ENCODE data around the gene PCBP1.
"Not testable (repeated sequence)": the region's sequence is repeated elsewhere in the genome, so short reads cannot be mapped to it uniquely, and the experiment has no call there.

The PCBP1 gene

DNA sequence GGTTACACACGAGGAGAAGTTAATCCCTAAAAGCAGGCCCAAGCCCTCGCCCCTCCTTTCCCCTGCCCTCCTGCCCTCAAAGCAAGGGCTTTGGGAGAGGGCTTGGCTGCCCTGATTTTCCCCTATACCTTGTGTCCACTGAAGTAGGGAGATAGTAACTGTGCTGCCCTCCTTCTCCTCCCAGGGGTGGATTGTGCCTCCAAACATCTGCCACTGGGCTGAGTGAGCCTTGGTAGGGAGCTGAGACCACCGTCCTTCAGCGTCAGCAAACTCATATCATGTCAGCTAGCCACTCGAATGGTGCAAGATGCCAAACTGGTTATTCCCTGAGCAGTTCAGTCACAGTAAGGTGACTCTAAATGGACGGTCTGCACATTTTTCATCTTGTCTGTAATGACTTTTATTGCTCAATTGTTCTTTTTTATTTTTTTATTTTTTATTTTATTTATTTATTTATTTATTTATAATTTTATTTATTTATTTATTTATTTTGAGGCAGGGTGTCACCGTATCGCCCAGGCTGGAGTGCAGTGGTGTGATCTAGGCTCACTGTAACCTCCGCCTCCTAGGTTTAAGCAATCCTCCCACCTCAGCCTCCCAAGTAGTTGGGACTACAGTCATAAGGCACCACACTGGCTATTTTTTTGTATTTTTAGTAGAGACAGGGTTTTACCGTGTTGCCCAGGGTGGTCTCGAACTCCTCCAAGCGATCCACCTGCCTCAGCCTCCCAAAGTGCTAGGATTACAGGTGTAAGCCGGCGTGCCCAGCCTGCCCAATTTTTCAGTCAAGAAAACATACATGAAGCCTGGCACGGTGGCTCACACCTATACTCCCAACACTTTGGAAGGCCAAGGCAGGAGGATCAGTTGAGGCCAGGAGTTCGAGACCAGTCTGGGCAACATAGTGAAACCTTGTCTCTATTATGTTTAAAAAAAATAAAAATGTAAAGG lies 8.7 kb downstream of the PCBP1 start:
- in situ Hi-C loops (cut with MboI; ENCODE audit: low sequenced_read_pairs), result no loop called here

DNA sequence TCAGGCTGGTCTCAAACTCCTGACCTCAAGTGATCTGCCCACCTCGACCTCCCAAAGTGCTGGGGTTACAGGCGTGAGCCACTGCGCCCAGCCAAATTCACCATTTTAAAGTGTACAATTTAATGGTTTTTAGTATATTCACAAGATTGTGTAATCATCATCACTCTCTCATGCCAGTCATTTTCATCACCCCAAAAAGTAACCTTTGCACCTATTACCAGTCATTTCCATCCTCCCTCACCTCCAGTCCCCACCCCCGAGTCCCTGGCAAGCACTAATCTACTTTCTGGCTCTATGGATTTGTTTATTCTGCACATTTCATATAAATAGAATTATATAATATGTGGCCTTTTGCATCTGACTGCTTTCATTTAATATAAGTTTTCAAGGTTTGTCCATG lies 10.8 kb downstream of the PCBP1 start:
- in situ Hi-C loops (cut with MboI; ENCODE audit: low sequenced_read_pairs), result no loop called here

DNA sequence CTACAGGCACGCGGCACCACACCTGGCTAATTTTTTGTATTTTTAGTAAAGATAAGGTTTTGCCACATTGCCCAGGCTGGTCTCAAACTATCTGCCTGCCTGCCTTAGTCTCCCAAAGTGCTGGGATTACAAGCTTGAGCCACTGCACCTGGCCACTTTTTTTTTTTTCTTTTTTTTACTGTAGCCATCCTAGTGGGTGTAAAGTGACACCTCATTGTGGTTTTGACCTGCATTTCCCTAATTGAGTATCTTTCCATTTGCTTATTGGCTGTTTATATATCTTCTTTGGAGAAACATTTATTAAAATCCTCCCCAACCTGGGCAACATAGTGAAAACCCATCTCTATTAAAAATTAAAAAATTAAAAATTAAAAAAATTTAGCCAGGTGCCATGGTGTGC lies 12.0 kb downstream of the PCBP1 start:
- in situ Hi-C loops (cut with MboI; ENCODE audit: low sequenced_read_pairs), result no loop called here

DNA sequence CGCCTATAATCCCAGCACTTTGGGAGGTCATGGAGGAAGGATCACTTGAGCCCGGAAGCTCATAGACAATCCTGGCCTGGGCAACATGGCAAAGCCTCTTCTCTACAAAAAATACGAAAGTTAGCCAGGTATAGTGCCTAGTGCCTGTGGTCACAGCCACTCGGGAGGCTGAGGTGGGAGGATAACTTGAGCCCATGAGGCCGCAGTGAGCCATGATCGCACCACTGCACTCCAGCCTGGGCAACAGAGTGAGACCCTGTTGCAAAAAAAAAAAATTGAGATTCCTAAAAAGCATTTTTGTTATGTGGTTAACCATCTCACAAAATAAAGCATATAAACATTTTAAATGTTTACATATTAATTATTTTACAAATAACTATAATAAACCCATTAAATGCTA lies 13.9 kb downstream of the PCBP1 start:
- in situ Hi-C loops (cut with MboI; ENCODE audit: low sequenced_read_pairs), result no loop called here

DNA sequence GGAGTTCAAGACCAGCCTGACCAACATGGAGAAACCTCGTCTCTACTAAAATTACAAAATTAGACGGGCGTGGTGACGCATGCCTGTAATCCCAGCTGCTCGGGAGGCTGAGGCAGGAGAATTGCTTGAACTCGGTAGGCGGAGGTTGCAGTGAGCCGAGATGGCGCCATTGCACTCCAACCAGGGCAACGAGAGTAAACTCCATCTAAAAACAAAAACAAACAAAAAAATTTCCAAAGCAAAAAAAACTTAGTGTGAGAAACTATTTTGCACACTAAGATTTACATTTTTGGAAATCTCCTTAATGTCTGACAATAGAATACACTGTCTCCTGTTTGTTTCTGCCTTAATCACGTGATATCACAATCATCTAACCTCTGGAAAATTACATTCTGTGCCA lies 14.4 kb downstream of the PCBP1 start:
- in situ Hi-C loops (cut with MboI; ENCODE audit: low sequenced_read_pairs), result not testable (repeated sequence)

DNA sequence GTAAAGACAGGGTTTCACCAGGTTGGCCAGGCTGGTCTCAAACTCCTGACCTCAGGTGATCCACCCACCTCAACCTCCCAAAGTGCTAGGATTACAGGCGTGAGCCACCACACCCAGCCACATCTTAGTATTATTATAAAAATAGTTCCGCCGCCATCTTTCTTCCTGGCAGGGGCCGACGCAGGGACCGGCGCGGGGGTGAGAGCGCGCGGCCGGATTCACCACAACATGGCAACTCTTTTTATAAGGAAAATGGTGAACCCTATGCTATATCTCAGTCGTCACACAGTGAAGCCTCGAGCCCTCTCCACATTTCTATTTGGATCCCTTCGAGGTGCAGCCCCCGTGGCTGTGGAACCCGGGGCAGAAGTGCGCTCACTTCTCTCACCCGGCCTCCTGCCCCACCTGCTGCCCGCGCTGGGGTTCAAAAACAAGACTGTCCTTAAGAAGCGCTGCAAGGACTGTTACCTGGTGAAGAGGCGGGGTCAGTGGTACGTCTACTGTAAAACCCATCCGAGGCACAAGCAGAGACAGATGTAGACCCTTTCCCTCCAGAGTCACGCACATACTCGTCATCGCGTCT lies 15.1 kb downstream of the PCBP1 start:
- in situ Hi-C loops (cut with MboI; ENCODE audit: low sequenced_read_pairs), result not testable (repeated sequence)

DNA sequence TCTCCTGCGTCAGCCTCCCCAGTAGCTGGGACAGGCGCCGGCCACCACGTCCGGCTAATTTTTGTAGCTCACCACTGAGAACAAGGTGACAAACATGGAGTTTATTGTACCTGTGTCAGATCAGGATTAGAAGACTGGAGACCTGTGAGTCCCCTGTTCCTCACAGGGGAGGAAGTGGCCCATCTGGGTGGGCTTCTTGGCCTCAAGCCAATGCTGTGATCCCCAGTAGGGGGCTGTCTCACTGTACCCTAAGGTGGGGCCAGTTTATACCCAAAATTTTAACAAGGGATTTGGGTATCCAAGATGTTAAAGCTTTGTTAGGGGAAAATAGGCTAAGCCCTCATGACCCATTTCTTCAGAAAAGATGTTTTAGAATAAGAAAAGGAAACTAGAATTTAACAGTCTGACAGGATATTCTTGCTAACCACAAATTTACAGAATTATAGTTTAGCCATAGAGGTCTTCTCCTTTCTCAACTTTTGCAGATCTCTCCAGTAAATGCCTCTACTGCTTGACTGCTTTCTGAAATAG lies 16.3 kb downstream of the PCBP1 start:
- in situ Hi-C loops (cut with MboI; ENCODE audit: low sequenced_read_pairs), result no loop called here

DNA sequence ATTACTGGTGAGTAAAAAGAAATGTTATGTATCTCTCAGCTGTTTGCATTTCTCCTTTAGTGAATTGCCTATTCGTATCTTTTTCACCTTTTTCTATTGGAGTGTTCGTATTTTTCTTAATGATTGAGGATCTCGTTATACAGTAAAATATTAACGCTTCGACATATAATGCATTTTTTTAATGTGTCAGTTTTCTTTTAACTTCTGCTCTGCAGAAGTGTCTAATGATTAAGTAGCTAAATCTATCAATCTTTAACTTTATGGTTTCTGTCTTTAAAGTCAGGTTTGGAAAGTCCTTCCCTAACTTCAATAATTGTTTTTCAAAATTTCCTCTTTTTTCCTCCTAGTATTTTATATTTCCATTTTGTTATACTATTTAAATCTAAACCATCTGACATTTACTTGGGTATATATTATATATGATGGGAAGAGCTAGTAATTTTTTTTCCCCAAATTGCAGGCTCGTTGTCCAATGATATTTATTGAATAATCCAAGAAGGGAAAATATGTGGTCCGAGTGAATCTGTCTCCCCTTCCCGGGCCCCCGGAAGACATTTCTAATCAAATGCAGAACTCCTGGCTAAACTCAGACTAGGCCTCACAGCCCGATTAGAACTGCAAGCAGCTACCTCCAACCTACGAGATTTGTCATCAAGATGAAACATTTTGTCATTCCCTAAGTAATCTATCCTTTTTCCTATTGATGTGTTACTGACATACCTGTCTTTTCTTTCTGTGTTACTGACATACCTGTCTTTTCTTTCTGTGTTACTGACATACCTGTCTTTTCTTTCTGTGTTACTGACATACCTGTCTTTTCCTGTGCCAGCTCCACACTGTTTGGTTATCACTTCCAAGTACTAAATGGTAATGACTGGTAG lies 17.2 kb downstream of the PCBP1 start:
- in situ Hi-C loops (cut with MboI; ENCODE audit: low sequenced_read_pairs), result no loop called here

DNA sequence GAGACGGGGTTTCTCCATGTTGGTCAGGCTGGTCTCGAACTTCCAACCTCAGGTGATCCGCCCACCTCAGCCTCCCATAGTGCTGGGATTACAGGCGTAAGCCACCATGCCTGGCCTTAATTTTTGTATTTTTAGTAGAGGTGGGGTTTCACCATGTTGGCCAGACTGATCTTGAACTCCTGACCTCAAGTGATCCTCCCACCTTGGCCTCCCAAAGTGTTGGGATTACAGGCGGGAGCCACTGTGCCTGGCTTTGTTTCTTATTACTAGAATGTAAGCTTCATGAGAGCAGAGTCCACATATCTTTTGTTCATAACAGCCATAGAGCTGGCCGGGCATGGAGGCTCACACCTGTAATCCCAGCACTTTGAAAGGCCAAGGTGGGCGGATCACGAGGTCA lies 18.9 kb downstream of the PCBP1 start:
- in situ Hi-C loops (cut with MboI; ENCODE audit: low sequenced_read_pairs), result not testable (repeated sequence)

DNA sequence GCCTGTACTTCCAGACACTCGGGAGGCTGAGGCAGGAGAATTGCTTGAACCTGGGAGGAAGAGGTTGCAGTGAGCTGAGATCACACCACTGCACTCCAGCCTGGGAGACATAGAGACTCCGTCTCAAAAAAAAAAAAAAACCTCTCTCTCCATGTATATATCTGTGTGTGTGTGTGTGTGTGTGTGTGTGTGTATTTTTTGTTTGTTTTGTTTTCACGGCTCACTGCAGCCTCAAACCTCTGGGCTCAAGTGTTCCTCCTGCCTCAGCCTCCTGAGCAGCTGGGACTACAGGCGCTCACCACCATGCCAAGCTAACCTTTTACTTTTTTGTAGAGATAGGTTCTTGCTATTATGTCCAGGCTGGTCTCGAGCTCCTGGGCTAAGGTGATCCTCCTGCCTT lies 23.1 kb downstream of the PCBP1 start:
- in situ Hi-C loops (cut with MboI; ENCODE audit: low sequenced_read_pairs), result not testable (repeated sequence)

DNA sequence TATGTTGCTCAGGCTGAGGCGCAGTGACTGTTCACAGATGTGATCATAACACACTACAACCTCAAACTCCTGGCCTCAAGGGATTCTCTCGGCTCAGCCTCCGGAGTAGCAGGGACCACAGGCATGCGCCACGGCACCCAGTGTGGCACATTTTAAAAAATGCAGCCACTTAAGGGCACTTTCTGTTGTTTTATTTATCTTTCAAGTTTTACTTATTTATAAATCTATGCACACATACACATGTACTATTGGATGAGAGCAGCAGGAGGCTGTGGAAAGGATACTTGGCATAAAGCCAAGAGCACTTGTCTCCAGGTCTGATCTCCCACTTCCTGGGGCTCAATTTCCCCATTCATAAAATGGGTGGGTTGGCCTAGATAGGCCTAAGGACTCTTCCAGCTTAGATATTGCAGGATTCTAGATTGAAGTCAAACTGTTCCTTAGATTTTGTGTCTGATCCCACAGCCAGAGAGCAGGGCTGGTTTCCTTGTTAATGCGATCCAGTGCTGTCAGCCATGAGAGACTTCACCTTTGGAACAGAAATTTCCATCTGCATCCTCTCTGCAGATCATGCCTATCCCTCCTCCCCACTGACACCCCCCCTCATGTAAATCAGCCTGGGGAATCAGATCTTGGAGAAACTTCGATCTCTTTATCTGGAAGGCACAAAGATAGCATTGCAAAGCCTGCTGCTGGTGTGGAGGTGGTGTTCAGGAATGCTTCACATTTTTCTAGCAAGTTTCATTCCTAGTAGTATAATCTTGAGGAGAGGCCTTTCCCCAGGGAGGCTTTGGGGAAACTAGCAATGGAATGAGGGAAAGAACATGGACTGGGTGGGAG lies 24.7 kb downstream of the PCBP1 start:
- in situ Hi-C loops (cut with MboI; ENCODE audit: low sequenced_read_pairs), result no loop called here

DNA sequence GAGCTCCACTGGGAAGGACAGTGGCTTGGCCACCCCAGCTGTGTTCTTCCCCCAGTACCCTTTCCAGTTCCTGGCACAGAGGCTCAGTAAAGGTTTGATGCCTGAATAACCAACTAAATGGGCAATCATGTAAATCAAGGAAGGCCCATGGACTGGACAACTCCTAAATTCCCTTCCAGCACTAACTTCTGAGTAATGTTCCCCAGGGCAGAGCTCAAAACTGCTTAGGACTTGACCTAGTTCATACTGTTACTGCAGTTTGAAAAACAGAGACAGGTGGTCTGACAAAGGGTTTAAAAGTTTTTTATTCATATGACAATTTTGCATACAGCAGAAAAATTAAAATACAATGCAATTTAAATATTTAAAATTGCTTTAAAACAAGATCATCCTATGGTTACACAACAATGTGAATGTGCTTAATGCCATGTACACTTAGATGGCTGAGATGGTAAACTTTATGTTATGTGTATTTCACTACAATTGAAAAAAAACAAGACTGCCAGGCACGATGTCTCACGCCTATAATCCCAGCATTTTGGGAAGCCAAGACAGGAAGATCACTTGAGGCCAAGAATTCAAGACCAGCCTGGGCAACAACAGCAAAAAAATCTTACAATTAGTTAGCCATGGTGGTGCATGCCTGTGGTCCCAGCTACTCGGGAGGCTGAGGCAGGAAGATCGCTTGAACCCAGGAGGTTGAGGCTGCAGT lies 26.2 kb downstream of the PCBP1 start:
- in situ Hi-C loops (cut with MboI; ENCODE audit: low sequenced_read_pairs), result no loop called here

DNA sequence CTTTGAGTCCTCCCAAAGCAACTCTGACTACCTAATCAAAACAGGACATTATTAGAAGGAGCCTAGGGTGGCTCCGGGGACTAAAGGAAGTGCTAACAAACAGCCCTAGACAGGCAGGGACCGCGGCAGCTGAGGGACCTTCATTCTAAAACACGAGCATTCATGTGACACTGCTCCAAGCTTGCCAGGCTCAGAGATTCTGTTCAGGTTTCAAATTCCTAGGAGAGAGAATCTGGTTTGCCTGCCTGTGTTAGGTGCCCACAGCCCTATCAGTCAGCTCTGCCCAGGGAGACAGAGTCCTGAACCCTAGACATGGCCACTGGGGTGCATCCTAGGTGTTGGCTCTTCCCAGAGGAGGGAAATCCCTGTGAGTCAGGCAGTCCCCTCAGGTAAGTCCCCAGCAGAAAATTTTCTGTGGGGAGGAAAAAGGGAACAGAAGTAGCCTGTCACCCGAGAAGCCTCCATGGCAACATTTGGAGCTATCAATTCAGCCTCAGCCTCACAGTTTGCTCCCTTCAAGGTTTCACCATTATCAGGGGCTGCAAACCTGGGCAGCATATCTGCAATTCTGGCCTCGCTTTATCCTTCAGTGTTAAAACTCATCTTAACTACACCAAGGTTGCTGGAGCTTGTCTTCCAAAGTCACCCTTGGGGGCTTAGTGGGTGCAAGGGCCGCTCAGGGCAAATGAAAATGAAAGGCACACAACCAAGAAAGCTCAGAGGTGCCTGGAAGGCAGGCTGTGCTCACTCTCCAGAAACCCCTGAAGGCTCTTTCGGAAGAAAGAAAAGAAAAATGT lies 28.6 kb downstream of the PCBP1 start:
- in situ Hi-C loops (cut with MboI; ENCODE audit: low sequenced_read_pairs), result no loop called here

DNA sequence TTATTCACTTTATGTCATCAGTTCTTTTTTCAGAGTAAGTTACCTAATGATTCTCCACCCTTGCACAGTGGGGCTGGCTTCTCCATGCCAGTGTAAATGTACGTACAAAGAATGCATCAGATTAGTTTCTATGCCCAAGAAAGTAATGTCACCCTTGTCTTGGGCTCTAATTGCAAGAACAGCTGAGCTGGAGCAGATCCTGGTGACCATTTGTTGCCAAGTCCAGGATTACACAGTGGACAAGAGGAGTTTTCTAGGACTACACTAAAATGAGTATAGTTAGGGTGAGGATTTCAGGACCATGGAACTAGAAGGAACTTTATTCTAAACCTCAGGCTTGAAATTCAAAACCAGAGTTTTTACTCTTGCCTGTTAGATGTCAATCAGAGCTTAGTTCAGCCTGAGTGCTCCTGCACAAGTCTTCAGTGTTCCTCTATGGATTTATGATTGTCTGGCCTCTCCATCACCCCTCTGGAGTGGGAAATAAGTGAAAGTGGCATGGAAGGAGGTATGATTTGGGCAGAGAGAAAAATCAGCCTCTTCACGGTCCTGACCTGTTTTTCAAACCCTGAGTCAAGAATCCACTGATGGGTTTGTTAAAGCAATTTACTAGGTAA lies 29.8 kb downstream of the PCBP1 start:
- in situ Hi-C loops (cut with MboI; ENCODE audit: low sequenced_read_pairs), result no loop called here

DNA sequence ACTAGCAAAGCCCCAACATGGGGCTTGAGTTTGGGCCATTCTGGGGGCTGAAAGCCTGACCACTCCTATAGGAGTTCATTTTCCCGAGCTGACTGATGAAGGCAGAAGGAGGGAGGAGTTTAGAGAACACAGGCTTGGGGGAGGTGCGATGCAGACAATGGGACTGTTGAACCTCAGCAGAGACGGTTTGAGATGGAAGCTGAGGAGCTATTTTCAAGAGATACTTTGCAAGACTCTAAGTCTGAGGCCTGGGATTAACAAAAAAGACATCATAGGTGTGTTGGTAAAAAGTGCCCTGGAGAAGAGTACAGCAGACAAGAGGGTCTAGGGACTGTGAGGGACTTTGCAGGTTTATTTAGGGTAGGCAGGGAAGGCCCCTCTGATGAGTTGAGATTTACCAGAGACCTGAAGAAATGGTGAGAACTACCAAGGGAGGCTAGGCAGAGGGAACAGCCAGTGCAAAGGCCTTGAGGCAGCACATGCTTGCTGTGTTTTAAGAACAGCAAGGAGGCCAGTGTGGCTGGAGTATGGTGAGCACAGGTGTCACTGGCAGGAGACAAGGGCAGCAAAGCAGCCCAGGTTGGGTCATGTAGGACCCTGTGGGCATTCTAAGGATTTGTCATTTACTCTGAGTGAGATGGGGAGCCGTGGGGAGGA lies 31.6 kb downstream of the PCBP1 start:
- in situ Hi-C loops (cut with MboI; ENCODE audit: low sequenced_read_pairs), result no loop called here

DNA sequence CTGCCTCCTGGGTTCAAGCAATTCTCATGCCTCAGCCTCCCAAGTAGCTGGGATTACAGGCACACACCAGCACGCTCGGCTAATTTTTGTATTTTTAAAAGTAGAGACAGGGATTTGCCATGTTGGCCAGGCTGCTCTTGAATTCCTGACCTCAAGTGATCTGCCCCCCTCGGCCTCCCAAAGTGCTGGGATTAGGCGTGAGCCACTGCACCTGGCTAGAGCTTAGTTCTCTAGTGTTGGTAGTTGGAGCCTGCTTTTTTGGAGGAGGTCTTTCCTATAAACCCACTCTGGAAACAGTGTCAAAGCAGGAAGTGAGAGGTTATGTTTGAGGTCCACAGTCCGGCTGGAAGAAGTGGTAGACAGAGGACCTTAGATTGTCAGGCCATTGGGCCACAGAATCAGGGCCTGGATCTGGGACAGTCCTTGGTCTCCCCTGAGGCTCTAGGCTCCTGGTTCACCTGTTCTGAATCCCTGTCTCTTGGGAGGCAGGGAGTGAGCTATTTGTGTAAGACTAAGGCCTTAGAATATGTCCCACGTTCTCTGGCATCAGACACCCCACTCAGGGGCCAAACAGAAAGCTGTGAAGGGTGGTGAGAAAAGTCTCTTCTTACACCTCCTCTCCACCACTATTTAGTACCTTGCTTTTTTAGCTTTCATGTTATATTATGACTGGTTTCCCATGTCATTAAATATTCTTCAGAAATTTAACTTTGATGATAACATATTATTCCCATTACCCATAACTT lies 34.5 kb downstream of the PCBP1 start:
- in situ Hi-C loops (cut with MboI; ENCODE audit: low sequenced_read_pairs), result no loop called here

DNA sequence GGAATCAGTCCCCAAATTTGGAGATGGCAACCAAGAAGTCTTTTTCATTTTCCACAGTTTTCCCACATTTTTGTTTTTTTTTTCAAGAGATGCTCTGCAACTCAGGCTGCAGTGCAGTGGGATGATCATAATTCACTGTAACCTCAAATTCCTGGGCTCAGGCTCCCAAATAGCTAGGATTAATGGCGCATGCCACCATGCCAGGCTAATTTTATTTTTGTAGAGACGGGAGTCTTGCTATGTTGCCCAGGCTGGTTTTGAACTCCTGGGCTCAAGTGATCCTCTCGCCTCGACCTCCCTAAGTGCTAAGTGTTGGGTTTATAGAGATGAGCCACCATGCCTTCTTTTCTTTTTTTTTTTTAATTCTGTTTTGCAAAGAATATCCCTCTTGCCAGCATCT lies 35.2 kb downstream of the PCBP1 start:
- in situ Hi-C loops (cut with MboI; ENCODE audit: low sequenced_read_pairs), result no loop called here
